IgD-negative memory B cell (primary cell): ENCODE data around the gene FCMR. TPM values are rescaled to one million over a fixed set of nuclear protein-coding genes. Genes with fewer than 3 reads are reported as not detected.

Experiments
- H3K27ac Mint-ChIP-seq, 3 donors: one replicate each; pipeline ENCODE4 v1.8.0; 2020 to 2022; ENCODE audit warnings: mild to moderate bottlenecking in 3 of 3, mixed read lengths in 3 of 3, moderate library complexity in 1 of 3
- H3K27me3 Mint-ChIP-seq: one replicate; pipeline ENCODE4 v1.8.0; 2021; ENCODE audit warnings: mixed read lengths
- H3K36me3 Mint-ChIP-seq: one replicate; pipeline ENCODE4 v1.8.0; 2020; ENCODE audit warnings: mild to moderate bottlenecking, mixed read lengths
- H3K4me1 Mint-ChIP-seq, 3 donors: one replicate each; pipeline ENCODE4 v1.8.0; 2020 to 2022; ENCODE audit warnings: mixed read lengths in 3 of 3, mild to moderate bottlenecking in 1 of 3
- H3K4me3 Mint-ChIP-seq, 4 donors: one replicate each; pipeline ENCODE4 v1.8.0; 2020 to 2022; ENCODE audit warnings: mild to moderate bottlenecking in 4 of 4, mixed read lengths in 4 of 4, moderate library complexity in 3 of 4
- H3K9me3 Mint-ChIP-seq, 3 donors: one replicate each; pipeline ENCODE4 v1.8.0; 2020 to 2021; ENCODE audit warnings: mixed read lengths in 3 of 3, mild to moderate bottlenecking in 1 of 3
- polyA plus RNA-seq: library from polyadenylated mRNA; unstranded; fragments of 300-500 nt; fragmentation: Illumina TruSeq; gene quantifications from one replicate; pipeline ENCODE4 v1.2.3, GENCODE V29; 2021

FCMR gene
- polyA plus RNA-seq, 1 donor from 2014 or later = 1,091 TPM

- Mint-ChIP-seq H3K9me3 (no peaks in the 10 kb centered on the region), H3K27me3 (no peaks in the 10 kb centered on the region), H3K4me3 (peak overlapping the region; percentile 31 to 75 (median 58)), H3K36me3 (peaks cover 2% of the 10 kb centered on the region), H3K27ac (peak overlapping the region; percentile 67 to 93 (median 70)), H3K4me1 (peaks cover 30 to 56% (median 47%) of the 10 kb centered on the region in 3 donors)
Measured at GRCh38 chr1:206905295-206906164, 16.2 kb downstream of the FCMR start.

DNA sequence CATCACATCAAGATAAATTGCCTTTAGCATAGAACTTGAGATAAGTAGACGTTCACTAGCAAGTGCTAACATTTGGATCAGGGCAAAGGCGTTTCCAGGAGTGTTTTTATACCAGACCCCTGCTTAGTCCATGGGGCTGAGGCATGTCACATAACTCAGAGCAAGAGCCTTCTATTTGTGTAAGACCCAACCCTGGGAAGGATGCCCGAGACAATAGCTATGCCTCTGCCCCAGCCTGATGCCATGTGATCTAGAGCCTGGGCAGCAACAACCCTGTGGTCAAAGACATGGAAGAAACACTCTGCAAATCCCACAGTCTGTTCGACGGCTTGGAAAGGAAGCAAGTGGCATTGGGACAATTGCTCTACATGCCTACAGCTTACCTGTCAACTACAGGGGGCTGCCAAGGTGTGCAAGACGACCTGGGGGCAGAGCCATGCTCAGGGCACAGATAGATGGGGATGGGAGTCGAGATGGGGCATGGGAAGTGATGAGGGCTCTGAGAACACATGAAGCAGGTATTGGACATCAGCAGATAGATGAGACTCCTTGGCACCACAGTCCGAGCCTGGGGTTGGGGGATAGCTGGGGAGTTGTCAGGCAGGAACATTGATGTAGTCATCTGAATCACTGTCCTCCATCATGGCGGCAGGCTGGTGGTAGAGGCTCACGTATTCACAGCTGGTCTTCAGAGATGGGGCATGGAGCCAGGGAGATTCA lies 17.2 kb downstream of the FCMR start:
- peak overlapping the region in 2 of 4 donors; percentile 54 to 79 for H3K4me3 Mint-ChIP-seq
- peaks cover 2% of the 10 kb centered on the region for H3K36me3 Mint-ChIP-seq
- no peaks in the 10 kb centered on the region for H3K9me3 Mint-ChIP-seq
- peak overlapping the region; percentile 67 to 93 (median 70) for H3K27ac Mint-ChIP-seq
- H3K27me3 Mint-ChIP-seq = no peaks in the 10 kb centered on the region
- peaks cover 27 to 54% (median 49%) of the 10 kb centered on the region in 3 donors for H3K4me1 Mint-ChIP-seq

GRCh38 chr1:206903687-206904086 lies 18.1 kb downstream of the FCMR start:
- Mint-ChIP-seq H3K27me3 (no peaks in the 10 kb centered on the region), H3K4me3 (no peak overlapping the region), H3K36me3 (peaks cover 2% of the 10 kb centered on the region), H3K9me3 (no peaks in the 10 kb centered on the region), H3K4me1 (peaks cover 30 to 50% (median 48%) of the 10 kb centered on the region in 3 donors), H3K27ac (peak overlapping the region in 2 of 3 donors; percentile 25 to 73)

GRCh38 chr1:206902702-206903101 lies 19.0 kb downstream of the FCMR start:
- Mint-ChIP-seq H3K4me3 (no peak overlapping the region), H3K4me1 (peaks cover 27 to 42% (median 40%) of the 10 kb centered on the region in 3 donors), H3K27me3 (no peaks in the 10 kb centered on the region), H3K9me3 (no peaks in the 10 kb centered on the region), H3K27ac (peak overlapping the region in 1 of 3 donors; percentile 67), H3K36me3 (peaks cover 2% of the 10 kb centered on the region)

GRCh38 chr1:206901944-206902343 lies 19.8 kb downstream of the FCMR start:
- H3K27me3 Mint-ChIP-seq = no peaks in the 10 kb centered on the region
- peaks cover 27 to 42% (median 40%) of the 10 kb centered on the region in 3 donors for H3K4me1 Mint-ChIP-seq
- H3K36me3 Mint-ChIP-seq = peaks cover 2% of the 10 kb centered on the region
- H3K4me3 Mint-ChIP-seq = no peak overlapping the region
- no peaks in the 10 kb centered on the region for H3K9me3 Mint-ChIP-seq
- H3K27ac Mint-ChIP-seq = peak overlapping the region in 2 of 3 donors; percentile 15 to 67

- no peaks in the 10 kb centered on the region for H3K9me3 Mint-ChIP-seq
- H3K27me3 Mint-ChIP-seq = no peaks in the 10 kb centered on the region
- H3K4me3 Mint-ChIP-seq = no peak overlapping the region
- H3K27ac Mint-ChIP-seq = peak overlapping the region in 2 of 3 donors; percentile 73 to 91
- H3K36me3 Mint-ChIP-seq = peaks cover 2% of the 10 kb centered on the region
- peaks cover 14 to 26% (median 25%) of the 10 kb centered on the region in 3 donors for H3K4me1 Mint-ChIP-seq
Measured at GRCh38 chr1:206900149-206900548, 21.6 kb downstream of the FCMR start.

- Mint-ChIP-seq H3K4me1 (peaks cover 9 to 23% (median 21%) of the 10 kb centered on the region in 3 donors), H3K27ac (no peak overlapping the region), H3K4me3 (no peak overlapping the region)
Measured at GRCh38 chr1:206899717-206900116, 22.0 kb downstream of the FCMR start.

GRCh38 chr1:206898915-206899431 lies 22.8 kb downstream of the FCMR start:
- H3K4me3 Mint-ChIP-seq = no peak overlapping the region

More at GRCh38 chr1:206899717-206900116, 22.0 kb downstream of the FCMR start:
- H3K36me3 Mint-ChIP-seq = peaks cover 2% of the 10 kb centered on the region
- no peaks in the 10 kb centered on the region for H3K9me3 Mint-ChIP-seq
- H3K27me3 Mint-ChIP-seq = no peaks in the 10 kb centered on the region

GRCh38 chr1:206898089-206898914 lies 23.4 kb downstream of the FCMR start:
- no peaks in the 10 kb centered on the region for H3K36me3 Mint-ChIP-seq
- H3K9me3 Mint-ChIP-seq = no peaks in the 10 kb centered on the region
- H3K4me3 Mint-ChIP-seq = no peak overlapping the region
- peaks cover 2% of the 10 kb centered on the region for H3K27me3 Mint-ChIP-seq
- H3K4me1 Mint-ChIP-seq = peaks cover 11 to 17% (median 13%) of the 10 kb centered on the region in 3 donors
- no peak overlapping the region for H3K27ac Mint-ChIP-seq

More at GRCh38 chr1:206898915-206899431, 22.8 kb downstream of the FCMR start:
- Mint-ChIP-seq H3K4me1 (peaks cover 11 to 20% (median 18%) of the 10 kb centered on the region in 3 donors), H3K27ac (no peak overlapping the region), H3K27me3 (peaks cover 2% of the 10 kb centered on the region), H3K9me3 (no peaks in the 10 kb centered on the region), H3K36me3 (no peaks in the 10 kb centered on the region)

DNA sequence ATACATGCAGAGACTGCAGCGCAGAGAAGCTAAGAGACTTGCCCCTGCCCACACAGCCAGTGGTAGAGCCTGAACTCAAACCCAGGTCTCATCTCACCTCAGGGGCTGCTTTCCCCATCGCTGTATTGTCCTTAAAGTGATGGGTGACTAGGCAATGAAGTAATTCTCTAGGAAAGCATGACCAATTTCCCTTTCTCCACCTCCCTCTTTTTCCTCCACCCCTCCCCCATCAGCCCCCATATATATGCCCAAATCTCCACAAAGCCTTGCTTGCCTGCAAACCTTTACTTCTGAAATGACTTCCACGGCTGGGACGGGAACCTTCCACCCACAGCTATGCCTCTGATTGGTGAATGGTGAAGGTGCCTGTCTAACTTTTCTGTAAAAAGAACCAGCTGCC lies 24.6 kb downstream of the FCMR start, which contains the start of gene IL24:
Gene IL24 (plus strand): TSS at position 269 of the 400 bp plus-strand sequence. CDS start 390 bp downstream, outside the sequence.
- H3K27me3 Mint-ChIP-seq = peaks cover 2% of the 10 kb centered on the region
- H3K9me3 Mint-ChIP-seq = no peaks in the 10 kb centered on the region
- peaks cover 5 to 21% (median 13%) of the 10 kb centered on the region in 3 donors for H3K4me1 Mint-ChIP-seq
- no peaks in the 10 kb centered on the region for H3K36me3 Mint-ChIP-seq
- no peak within 1 kb of the TSS for H3K4me3 Mint-ChIP-seq
- H3K27ac Mint-ChIP-seq = peak within 1 kb of the TSS in 1 of 3 donors; percentile 48

GRCh38 chr1:206896261-206896660 lies 25.5 kb downstream of the FCMR start:
- Mint-ChIP-seq H3K36me3 (no peaks in the 10 kb centered on the region), H3K4me3 (no peak overlapping the region), H3K9me3 (no peaks in the 10 kb centered on the region), H3K27me3 (peaks cover 2% of the 10 kb centered on the region), H3K27ac (peak overlapping the region in 1 of 3 donors; percentile 48), H3K4me1 (peaks cover 6 to 19% (median 10%) of the 10 kb centered on the region in 3 donors)

- peaks cover 3% of the 10 kb centered on the region for H3K27me3 Mint-ChIP-seq
- H3K27ac Mint-ChIP-seq = peak overlapping the region in 1 of 3 donors; percentile 48
- H3K4me3 Mint-ChIP-seq = no peak overlapping the region
- no peaks in the 10 kb centered on the region for H3K36me3 Mint-ChIP-seq
- no peaks in the 10 kb centered on the region for H3K9me3 Mint-ChIP-seq
- peaks cover 10 to 15% (median 11%) of the 10 kb centered on the region in 3 donors for H3K4me1 Mint-ChIP-seq
Measured at GRCh38 chr1:206895837-206896242, 25.9 kb downstream of the FCMR start.

DNA sequence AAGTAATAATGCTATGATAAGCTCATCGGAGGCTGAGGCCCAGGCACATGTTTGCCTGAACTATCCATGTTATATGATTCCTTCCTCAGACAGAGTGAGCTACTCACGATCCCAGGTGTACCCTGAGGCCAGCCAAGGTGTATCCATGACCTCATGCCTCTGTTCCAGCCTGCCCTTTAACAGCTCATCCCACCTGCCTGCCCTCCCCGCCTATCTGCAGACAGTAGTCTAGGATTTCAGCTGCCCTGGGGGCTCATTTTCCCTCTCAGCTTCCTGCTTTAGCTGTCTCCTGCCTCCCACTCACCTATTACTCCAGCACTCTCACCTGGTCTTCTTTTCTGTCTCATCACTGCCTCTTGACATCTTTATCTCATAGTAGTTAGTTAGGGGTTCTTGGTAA lies 26.4 kb downstream of the FCMR start:
- no peaks in the 10 kb centered on the region for H3K9me3 Mint-ChIP-seq
- H3K4me3 Mint-ChIP-seq = no peak overlapping the region
- no peak overlapping the region for H3K27ac Mint-ChIP-seq
- H3K36me3 Mint-ChIP-seq = no peaks in the 10 kb centered on the region
- peaks cover 4% of the 10 kb centered on the region for H3K27me3 Mint-ChIP-seq
- H3K4me1 Mint-ChIP-seq = peaks cover 10 to 13% (median 11%) of the 10 kb centered on the region in 3 donors

DNA sequence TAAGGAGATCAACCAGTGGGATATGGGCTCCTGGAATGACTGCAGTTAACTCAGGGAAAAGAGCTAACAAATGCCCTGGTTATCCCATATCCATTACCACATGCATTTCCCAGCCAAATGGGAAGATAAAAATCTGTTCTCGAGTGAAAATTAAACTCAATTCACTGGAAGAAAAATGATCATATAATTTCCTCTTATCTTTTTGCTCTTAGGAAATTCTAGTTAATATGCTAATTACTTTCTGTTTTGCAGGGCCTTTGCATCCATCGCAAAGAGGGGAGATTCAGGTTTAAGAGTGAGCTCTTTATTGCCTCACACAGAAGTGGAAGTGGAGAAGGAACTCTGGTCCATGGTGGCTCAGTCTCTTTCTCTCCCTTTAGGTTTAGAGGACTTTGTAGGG lies 28.4 kb downstream of the FCMR start:
- Mint-ChIP-seq H3K9me3 (no peaks in the 10 kb centered on the region), H3K4me3 (no peak overlapping the region), H3K36me3 (peaks cover 2% of the 10 kb centered on the region), H3K27me3 (peaks cover 4% of the 10 kb centered on the region), H3K27ac (no peak overlapping the region), H3K4me1 (peaks cover 4 to 11% (median 8%) of the 10 kb centered on the region in 3 donors)
